Islet precursor cell (in vitro differentiated cells): ENCODE results near the gene ZNF33A.
A peak's percentile ranks its signal among the peaks of the same experiment; 100 is the strongest.
"Not testable (repeated sequence)": the region's sequence is repeated elsewhere in the genome, so short reads cannot be mapped to it uniquely, and the experiment has no call there.

Experiments used
- DNase-seq: peaks from one replicate; pipeline ENCODE4 v3.0.0-alpha.2; 2018

The ZNF33A gene

GRCh38 chr10:38010119-38010903 lies at the start of gene ZNF33A:
Gene ZNF33A, plus strand, starts transcription at chr10:38010675. Its CDS starts 1,667 bp downstream, at chr10:38012342.
- DNase-seq, result peak; percentile 96

DNA sequence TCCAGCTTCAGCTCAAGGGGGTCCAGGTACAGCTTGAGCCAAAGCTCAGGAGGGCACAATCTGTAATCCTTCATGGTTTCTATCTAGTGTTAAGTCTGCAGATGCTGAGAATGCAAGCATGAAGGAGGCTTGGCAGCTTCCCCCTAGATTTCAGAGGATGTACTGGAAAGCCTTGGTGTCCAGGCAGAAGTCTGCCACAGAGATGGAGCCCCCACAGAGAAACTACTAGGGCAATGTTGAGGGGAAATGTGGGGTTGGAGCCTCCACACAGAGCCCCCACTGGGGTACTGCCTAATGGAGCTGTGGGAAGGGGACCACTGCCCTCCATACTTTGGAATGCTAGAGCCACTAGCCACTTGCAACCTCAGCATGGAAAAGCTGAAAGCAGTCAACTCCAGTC lies 45.5 kb upstream of the ZNF33A start:
- no peak for DNase-seq

GRCh38 chr10:37972396-37972795 lies 38.1 kb upstream of the ZNF33A start:
- no peak for DNase-seq

GRCh38 chr10:37975401-37975991 lies 35.0 kb upstream of the ZNF33A start:
- no peak for DNase-seq

DNA sequence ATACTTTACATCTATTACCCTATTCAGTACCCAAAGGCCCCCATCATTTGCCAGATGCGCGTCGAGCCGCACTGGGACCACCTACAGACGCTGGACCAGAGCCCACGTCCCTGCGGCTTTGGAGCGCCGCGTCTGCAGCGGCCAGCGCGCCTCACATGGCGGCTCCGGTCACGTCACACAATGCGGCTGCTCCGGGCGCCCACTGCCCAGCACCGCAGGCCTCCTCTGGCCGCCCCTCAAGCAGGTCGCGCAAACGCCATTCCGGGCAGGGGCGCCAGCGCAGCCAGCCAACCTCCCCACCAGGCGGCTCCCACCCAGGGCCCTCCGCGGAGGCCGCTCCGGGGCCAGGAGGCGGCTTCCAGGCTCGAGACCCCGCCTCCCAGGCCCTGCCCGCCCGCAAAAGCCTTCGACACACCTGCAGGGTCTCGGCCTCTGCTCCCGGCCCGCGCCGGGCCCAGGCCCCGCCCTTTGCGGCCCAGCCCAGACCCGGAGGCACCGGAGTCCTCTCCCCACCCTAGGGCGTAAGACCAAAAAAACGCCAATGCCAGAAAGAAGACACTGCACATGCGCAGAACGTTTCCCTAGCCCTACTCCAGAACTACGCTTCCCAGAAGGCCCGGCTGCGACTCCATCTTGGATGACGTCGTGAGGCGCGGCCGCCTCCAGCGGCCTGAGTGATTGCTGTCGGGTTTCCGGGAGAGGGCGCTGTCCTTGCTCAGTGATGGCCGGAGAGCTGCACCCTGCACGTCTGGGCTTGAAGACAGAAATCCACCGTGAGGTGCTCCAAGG lies 34.2 kb upstream of the ZNF33A start, which contains the start of gene ZNF25:
Gene ZNF25, minus strand, starts transcription at position 557 of the 789 bp plus-strand sequence. CDS start 4,925 bp downstream, outside the sequence.
- DNase-seq, result peak; percentile 98

- DNase-seq, result no peak
Measured at GRCh38 chr10:37976880-37977203, 33.6 kb upstream of the ZNF33A start.

- no peak for DNase-seq
Measured at GRCh38 chr10:37991655-37992054, 18.8 kb upstream of the ZNF33A start.

DNA sequence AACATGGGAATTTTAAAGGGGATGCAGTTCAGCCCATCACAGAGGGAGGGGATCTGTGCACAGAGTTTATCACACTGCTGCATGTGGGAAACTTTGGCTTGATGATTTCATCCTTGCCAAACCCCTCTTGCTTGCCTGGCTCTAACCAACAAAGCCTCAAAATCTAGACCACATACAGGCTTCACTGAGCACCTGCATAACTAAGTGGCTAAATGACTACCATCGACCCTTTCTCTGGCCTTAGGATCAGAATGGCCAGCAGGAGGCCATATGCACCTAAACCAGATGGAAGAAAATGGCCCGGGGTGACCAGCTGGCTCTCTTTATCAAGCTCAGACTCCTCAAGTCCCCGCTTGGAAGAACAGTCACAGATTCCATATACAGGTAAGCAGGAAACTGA lies 18.4 kb upstream of the ZNF33A start:
- no peak for DNase-seq

DNA sequence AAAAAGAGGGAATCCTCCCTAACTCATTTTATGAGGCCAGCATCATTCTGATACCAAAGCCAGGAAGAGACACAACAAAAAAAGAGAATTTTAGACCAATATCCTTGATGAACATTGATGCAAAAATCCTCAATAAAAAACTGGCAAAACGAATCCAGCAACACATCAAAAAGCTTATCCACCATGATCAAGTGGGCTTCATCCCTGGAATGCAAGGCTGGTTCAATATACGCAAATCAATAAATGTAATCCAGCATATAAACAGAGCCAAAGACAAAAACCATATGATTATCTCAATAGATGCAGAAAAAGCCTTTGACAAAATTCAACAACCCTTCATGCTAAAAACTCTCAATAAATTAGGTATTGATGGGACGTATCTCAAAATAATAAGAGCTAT lies 11.6 kb upstream of the ZNF33A start:
- DNase-seq, result not testable (repeated sequence)

DNA sequence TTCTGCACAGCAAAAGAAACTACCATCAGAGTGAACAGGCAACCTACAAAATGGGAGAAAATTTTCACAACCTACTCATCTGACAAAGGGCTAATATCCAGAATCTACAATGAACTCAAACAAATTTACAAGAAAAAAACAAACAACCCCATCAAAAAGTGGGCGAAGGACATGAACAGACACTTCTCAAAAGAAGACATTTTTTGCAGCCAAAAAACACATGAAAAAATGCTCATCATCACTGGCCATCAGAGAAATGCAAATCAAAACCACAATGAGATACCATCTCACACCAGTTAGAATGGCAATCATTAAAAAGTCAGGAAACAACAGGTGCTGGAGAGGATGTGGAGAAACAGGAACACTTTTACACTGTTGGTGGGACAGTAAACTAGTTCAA lies 10.0 kb upstream of the ZNF33A start:
- not testable (repeated sequence) for DNase-seq

DNA sequence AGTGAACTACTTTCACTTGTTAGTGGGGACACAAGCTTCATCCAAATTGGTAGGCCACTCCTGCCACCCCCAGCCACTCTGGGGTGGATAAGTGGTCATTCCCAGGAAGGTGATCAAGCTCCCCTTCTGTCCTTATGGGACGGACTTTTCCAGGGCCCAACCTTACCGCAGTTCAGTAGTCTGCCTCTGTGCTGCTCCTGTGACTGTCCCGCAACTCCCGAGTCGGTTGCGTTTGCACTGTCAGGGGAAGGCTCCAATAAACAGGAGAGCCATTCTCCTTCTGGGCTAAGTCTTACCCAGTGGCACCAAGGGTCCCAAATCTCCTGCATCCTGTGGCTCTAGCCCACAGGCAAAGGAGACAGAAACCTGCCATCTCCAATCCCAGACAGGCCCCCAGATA lies 7.4 kb upstream of the ZNF33A start:
- DNase-seq, result no peak

DNA sequence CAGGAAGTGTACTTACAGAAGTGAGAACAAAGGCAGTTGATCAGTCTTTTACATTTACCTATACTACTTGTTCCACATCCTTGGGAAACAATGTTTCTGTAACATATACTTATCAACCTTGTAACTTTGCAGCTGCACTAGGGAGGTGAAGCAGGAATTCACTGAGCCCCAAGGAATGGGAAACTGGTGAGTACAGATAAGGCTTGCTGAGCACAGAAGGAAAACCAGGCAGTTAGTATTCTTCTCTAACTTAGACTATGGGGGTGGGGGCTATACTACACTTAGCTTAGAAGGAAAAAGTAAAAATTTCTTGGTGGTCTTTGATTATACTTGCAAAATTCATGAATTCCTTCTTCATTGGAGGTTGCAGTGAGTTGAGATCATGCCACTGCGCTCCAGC lies 6.9 kb upstream of the ZNF33A start:
- DNase-seq, result no peak

DNA sequence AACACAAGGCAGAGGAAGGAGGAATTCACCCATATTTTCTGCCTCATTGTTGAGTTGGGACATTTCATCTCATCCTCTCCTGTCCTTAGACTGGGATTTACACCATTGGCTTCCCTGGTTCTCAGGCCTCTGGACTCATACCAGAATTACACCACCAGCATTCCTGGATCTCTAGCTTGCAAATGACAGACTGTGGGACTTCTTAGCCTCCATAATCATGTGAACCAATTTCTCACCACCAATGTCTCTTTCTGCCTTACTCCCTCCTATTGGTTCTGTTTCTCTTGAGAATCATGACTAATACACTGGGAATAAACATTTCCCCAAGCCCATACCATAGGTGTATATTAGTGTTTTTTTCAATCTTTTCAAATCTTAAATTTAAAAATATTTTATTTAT lies 2.9 kb upstream of the ZNF33A start:
- no peak for DNase-seq

DNA sequence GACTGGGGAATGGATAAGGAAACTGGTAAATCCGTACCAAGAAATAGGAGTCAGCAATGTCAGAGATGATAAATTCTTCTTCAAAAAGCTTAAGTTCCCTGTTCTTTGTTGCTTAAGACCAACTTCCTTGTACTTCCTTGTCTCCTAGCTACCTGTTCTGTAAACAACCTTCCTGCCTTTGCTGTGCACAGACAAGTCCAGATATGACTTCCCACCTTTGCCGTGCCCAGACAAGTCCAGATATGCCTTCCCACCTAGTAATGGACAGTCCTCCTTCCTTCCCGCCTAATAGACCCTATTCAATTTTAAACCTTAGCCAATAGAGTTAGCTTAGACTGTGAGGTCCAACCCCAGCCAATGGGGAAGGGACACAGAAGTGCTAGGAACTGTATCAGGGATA lies 2.5 kb upstream of the ZNF33A start:
- DNase-seq, result no peak

GRCh38 chr10:38016354-38016753 lies 5.9 kb downstream of the ZNF33A start:
- no peak for DNase-seq

GRCh38 chr10:38019124-38019523 lies 8.6 kb downstream of the ZNF33A start:
- not testable (repeated sequence) for DNase-seq

- no peak for DNase-seq
Measured at GRCh38 chr10:38025283-38025682, 14.8 kb downstream of the ZNF33A start.

DNA sequence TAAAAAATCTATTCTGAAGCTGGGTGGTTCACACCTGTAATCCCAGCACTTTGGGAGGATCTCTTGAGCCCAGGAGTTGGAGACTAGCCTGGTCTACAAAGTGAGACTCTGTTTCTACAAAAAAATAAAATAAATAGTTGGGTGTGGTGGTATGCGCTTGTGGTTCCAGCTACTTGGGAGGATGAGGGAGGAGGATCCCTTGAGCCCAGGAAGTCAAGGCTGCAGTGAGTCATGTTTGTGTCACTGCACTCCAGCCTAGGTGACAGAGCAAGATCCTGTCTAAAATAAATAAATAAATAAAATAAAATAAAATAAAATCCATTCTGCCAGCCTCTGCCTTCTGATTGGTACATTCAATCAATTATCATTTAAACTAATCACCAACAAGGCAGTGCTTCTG lies 17.5 kb downstream of the ZNF33A start:
- DNase-seq, result no peak

GRCh38 chr10:38032886-38033285 lies 22.4 kb downstream of the ZNF33A start:
- no peak for DNase-seq

- no peak for DNase-seq
Measured at GRCh38 chr10:38038107-38038931, 27.8 kb downstream of the ZNF33A start.

DNA sequence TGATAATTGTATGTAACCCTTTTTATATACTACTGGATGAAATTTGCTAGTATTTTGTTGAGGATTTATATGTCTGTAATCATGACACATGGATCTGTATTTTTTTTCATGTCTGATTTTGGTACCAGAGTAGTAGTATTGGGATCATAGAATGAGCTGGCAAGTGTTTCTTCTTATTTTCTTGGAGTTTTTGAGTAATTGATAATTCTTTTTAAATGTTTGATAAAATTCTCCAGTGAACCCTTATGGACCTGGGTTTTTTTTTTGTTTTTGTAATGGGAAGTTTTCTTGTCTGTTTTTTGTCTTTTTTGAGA lies 28.4 kb downstream of the ZNF33A start:
- no peak for DNase-seq

DNA sequence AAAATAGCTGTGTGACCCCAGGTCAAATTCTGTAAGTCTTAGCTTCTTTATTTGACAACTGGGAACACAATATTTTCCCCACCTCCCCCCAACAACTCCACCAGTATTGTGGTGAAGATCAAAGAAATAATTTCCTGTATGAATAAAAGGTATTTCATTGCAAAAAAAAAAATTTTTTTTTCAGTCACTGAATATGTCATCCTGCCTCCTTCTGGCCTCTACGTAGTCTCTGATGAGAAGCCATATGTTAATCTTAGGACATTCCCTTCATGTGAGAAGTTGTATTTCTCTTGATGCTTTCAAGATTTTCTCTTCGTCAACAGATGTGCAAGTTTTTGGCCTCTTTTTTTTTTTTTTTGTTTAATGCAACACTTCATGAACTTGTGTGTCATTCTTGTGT lies 33.0 kb downstream of the ZNF33A start:
- no peak for DNase-seq

- no peak for DNase-seq
Measured at GRCh38 chr10:38045129-38045528, 34.7 kb downstream of the ZNF33A start.
